AG04450 (cell line): Measurements from ENCODE around the gene FSTL4. TPM values are rescaled to one million over a fixed set of nuclear protein-coding genes. Genes with fewer than 3 reads are reported as not detected.

Experiments
- CTCF ChIA-PET: fragments of 300-600, 350-600 bp; formaldehyde crosslinking; extraction: SDS; loops from one replicate; lab custom pipeline; 2022; ENCODE audit warnings: antibody characterized with exemption, inconsistent platforms; lab: Charles Lee
- POLR2A ChIA-PET: fragments of 350-600 bp; formaldehyde crosslinking; extraction: SDS; loops from one replicate; lab custom pipeline; 2021; ENCODE audit warnings: antibody characterized with exemption, inconsistent platforms; lab: Yijun Ruan, JAX
- DNase-seq: peaks from one replicate; pipeline ENCODE4 v3.0.0-alpha.2; 2011; ENCODE audit warnings: low read depth, low spot score
- H3K27ac ChIP-seq: one replicate; pipeline ENCODE4 v1.5.1; 2012; ENCODE audit warnings: low read depth, low read length, control low read depth
- H3K27me3 ChIP-seq: one replicate; pipeline ENCODE4 v1.6.0; 2012; ENCODE audit warnings: low read length; ENCODE audit not compliant: control insufficient read depth, insufficient read depth
- H3K4me3 ChIP-seq: 2 replicates; pipeline ENCODE4 v1.5.1; 2011; ENCODE audit warnings: mild to moderate bottlenecking, low read depth, low read length, control low read depth
- H3K9me3 ChIP-seq: 2 replicates; pipeline ENCODE4 v1.5.1; 2012; ENCODE audit warnings: low read length; ENCODE audit not compliant: control insufficient read depth, insufficient read depth
- polyA plus RNA-seq: library from polyadenylated mRNA; depleted of rRNA; stranded (reverse); fragments of >200 nt; gene quantifications from 2 replicates; pipeline ENCODE4 v1.2.3, GENCODE V29; 2011
- TF ChIP-seq, protein P1 (sequence below): IDR thresholded peaks from 2 replicates; pipeline ENCODE4 v1.5.1; 2011; ENCODE audit warnings: low read depth, low read length, control low read depth, inconsistent platforms

The FSTL4 gene
- polyA plus RNA-seq, 1 experiment: 0.11 TPM

DNA sequence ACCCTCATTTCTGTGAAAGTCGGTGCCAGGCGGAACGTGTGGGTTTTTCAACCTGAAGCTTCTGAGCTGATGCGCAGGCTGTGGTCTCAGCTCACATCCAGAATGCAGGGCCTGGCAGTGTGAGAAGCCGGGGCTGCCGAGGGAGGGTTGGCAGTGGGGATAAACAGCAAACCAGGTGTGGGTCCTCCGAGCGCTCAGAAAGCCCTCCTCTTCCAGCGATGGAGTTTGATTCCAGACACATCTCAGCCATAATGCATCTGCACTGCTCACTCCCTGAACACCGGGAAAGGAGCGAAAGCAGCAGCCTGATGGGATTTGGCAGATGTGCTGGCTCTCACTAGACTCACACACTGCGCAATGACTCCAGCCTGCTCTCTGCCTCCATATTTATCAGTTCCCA is 280.4 kb downstream of the FSTL4 start:
- CTCF ChIA-PET: no interaction called here
- Histone ChIP-seq H3K27ac (no peak overlapping the region), H3K9me3 (no peaks in the 10 kb centered on the region; the same call in 1 of the 2 replicates), H3K27me3 (peaks cover 18% of the 10 kb centered on the region), H3K4me3 (no peak overlapping the region)
- POLR2A ChIA-PET: no interaction called here
- no peak for DNase-seq
- TF ChIP-seq, protein P1, sequence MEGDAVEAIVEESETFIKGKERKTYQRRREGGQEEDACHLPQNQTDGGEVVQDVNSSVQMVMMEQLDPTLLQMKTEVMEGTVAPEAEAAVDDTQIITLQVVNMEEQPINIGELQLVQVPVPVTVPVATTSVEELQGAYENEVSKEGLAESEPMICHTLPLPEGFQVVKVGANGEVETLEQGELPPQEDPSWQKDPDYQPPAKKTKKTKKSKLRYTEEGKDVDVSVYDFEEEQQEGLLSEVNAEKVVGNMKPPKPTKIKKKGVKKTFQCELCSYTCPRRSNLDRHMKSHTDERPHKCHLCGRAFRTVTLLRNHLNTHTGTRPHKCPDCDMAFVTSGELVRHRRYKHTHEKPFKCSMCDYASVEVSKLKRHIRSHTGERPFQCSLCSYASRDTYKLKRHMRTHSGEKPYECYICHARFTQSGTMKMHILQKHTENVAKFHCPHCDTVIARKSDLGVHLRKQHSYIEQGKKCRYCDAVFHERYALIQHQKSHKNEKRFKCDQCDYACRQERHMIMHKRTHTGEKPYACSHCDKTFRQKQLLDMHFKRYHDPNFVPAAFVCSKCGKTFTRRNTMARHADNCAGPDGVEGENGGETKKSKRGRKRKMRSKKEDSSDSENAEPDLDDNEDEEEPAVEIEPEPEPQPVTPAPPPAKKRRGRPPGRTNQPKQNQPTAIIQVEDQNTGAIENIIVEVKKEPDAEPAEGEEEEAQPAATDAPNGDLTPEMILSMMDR: no peak

DNA sequence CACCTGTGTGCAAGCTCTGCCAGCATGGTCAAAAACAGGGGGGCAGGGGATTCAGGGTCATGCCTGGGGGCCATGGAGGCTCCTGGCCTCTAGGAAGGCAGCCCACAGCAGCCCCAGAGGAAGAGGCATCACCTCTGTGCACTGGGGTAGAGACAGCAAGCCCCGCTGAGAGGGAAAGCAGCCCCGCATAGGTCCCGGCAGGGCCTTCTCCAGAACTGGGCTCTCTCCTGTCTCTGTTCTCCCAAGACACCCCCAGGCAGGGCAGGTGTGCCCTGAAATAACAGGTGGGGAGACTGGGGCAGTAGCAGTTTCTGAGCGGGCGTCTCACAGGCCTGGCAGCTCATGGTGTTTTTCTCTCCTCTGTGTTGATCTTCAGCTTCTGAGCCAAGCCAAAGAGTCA is 281.4 kb downstream of the FSTL4 start:
- no peaks in the 10 kb centered on the region; the same call in 1 of the 2 replicates for H3K9me3 ChIP-seq
- CTCF ChIA-PET: no interaction called here
- peaks cover 22% of the 10 kb centered on the region for H3K27me3 ChIP-seq
- DNase-seq: no peak
- no peak overlapping the region for H3K27ac ChIP-seq
- TF ChIP-seq, protein P1: no peak
- no peak overlapping the region for H3K4me3 ChIP-seq
- POLR2A ChIA-PET: no interaction called here

DNA sequence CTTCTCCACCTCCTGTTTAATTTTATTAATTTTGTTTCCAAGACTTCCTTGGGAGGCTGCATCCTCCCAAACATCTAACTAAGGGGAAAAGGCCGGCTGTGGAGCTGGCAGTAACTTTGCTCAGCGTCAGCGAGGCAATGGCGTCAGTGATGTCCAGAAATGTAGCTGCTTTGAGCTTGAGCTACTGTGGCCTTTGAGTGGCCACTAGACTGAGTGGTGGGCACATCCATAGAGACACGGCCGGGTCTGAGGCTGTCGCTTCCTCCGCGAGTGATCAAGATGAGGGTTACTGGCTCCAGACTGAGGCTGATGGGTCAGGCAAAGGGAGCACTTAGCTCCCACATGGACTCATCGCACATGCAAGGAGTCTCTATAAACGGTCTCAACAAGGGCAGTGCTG is 283.5 kb downstream of the FSTL4 start:
- Histone ChIP-seq H3K9me3 (no peaks in the 10 kb centered on the region), H3K4me3 (no peak overlapping the region), H3K27ac (no peak overlapping the region), H3K27me3 (peaks cover 27% of the 10 kb centered on the region)
- TF ChIP-seq, protein P1: no peak
- ChIA-PET CTCF (no interaction called here), POLR2A (no interaction called here)
- DNase-seq: no peak

DNA sequence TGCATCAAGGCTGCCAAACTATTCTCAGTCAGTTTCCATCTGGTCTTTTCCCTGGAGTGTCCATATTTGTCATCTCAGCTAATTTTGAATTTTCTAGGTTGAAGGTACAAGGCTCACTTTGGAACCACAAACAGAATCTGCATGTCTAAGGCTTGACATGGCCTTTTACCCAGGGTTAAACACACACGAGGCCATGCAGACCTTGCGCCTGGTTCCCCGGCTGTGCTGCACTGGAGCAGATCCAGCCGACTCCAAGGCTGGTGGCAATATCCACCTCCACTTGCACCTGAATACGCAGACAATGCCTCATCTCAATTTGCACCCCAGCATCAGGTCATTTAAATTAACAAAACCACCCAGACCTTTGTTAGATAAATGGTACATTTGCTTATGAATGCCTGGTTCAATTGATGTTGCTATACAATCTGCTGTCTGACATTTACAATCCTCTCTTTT is 284.4 kb downstream of the FSTL4 start:
- no peak for DNase-seq
- H3K9me3 ChIP-seq: no peaks in the 10 kb centered on the region
- POLR2A ChIA-PET: no interaction called here
- peaks cover 35% of the 10 kb centered on the region for H3K27me3 ChIP-seq
- TF ChIP-seq, protein P1: no peak
- H3K27ac ChIP-seq: no peak overlapping the region
- CTCF ChIA-PET: no interaction called here
- H3K4me3 ChIP-seq: no peak overlapping the region

DNA sequence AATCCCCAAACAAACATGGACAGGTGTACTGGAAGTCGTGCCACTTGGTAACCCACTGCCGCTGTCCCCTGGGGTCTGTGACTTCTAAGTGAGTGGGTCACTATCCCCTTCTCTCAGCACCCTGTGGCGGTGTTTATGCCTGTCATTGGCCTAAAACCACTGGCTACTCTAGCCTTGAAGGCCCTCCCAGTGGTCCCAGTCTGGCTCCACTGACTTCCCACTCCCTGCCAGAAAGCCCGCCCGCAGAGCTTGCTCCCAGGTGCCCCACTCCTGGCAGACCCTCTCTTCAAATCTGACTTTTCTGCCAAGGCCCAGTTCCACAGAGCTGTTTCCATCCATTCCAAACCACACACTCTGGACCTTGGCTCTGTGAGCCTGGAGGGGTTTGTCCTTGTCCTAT is 286.0 kb downstream of the FSTL4 start:
- ChIA-PET CTCF (no interaction called here), POLR2A (no interaction called here)
- Histone ChIP-seq H3K4me3 (no peak overlapping the region), H3K27ac (no peak overlapping the region), H3K9me3 (no peaks in the 10 kb centered on the region), H3K27me3 (peaks cover 27% of the 10 kb centered on the region)
- DNase-seq: no peak
- TF ChIP-seq, protein P1: no peak
